Heart right ventricle (tissue), 16 donors: Measurements from ENCODE around the gene SOD1. TPM values are rescaled to one million over a fixed set of nuclear protein-coding genes. Genes with fewer than 3 reads are reported as not detected.

Experiments used
- ATAC-seq, 8 donors: fragments of 200-7000 bp; cut with Tn5 transposase; one replicate each; pipeline ENCODE4 v1.9.1; 2020; ENCODE audit warnings: mild to moderate bottlenecking in 8 of 8, moderate library complexity in 8 of 8, moderate number of reproducible peaks in 1 of 8
- DNase-seq, 2 donors: peaks; one replicate each; pipeline ENCODE4 v3.0.0-alpha.2; 2020
- H3K27ac ChIP-seq, 10 donors: fragments of 200-600 bp; sonication (generic) in 2 of 10; one replicate each; pipeline versions ENCODE4 v1.5.0 to v1.8.0; 2020 to 2022; ENCODE audit warnings: mild to moderate bottlenecking in 3 of 10
- H3K27me3 ChIP-seq, 7 donors: fragments of 200-600 bp; one replicate each; pipeline ENCODE4 v1.8.0; 2021 to 2022; ENCODE audit warnings: mild to moderate bottlenecking in 2 of 7
- H3K36me3 ChIP-seq, 9 donors: fragments of 200-600 bp; sonication (generic) in 1 of 9; one replicate each; pipeline versions ENCODE4 v1.5.0 to v1.8.0; 2020 to 2022; ENCODE audit warnings: mild to moderate bottlenecking in 2 of 9
- H3K4me1 ChIP-seq, 9 donors: fragments of 200-600 bp; sonication (generic) in 1 of 9; one replicate each; pipeline versions ENCODE4 v1.5.0 to v1.8.0; 2020 to 2022; ENCODE audit warnings: mild to moderate bottlenecking in 4 of 9
- H3K4me3 ChIP-seq, 10 donors: fragments of 200-600 bp; sonication (generic) in 2 of 10; one replicate each; pipeline versions ENCODE4 v1.5.0 to v1.8.0; 2020 to 2022; ENCODE audit warnings: mild to moderate bottlenecking in 7 of 10, moderate library complexity in 2 of 10
- H3K9me3 ChIP-seq, 11 donors: fragments of 200-600 bp in 10 of 11; sonication (generic) in 2 of 11; one replicate each; pipeline versions ENCODE4 v1.5.0 to v1.8.0; 2013 to 2022; ENCODE audit warnings: mild to moderate bottlenecking in 2 of 11, control low read depth in 1 of 11, moderate library complexity in 1 of 11
- CTCF ChIP-seq, 9 donors: fragments of 200-600 bp; sonication (generic) in 2 of 9; IDR thresholded peaks; one replicate each; pipeline versions ENCODE4 v1.5.0 to v1.8.0; 2021 to 2022; ENCODE audit warnings: antibody characterized with exemption in 9 of 9, mild to moderate bottlenecking in 5 of 9, moderate library complexity in 1 of 9
- WGBS, 2 donors: extraction: QIAGEN DNeasy Blood & Tissue Kit; methylation state at CpG; one replicate each; pipeline ENCODE4 v1.1.7; 2013; ENCODE audit warnings: inconsistent platforms in 1 of 2; 5-methylcytosine and 5-hydroxymethylcytosine counted together
- intact Hi-C, 10 donors: fragments of 100-400 bp; cut with DNase I; formaldehyde crosslinking; loops; one replicate each; pipeline versions ENCODE4 v1.11.1 to v1.14.2; 2022
- polyA plus RNA-seq, 2 donors: library from polyadenylated mRNA; stranded (reverse); fragments of 200-250 nt; gene quantifications; one replicate each; pipeline ENCODE4 v1.2.3, GENCODE V29; 2013
- total RNA-seq, 10 donors: library from RNA; stranded (reverse); fragmentation: NEBNext Ultra II Directional in 3 of 10; extraction: Animal tissue kit (Norgen Biotek cat#: 25700) in 3 of 10; gene quantifications; one replicate each; pipeline versions ENCODE4 v1.2.1 to v1.2.4, GENCODE V29; 2021 to 2023
- donor health status: Arrhythmogenic right ventricular cardiomyopathy.
- donor health status: ischemic (EF 13 %, LVEDD 7.1; RV severe dilation, severe dysfunction).
- donor health status: healthy with polysubstance abuse.
- donor health status: DM: no; HTN: yes; CAD: no.
- donor health status: DM: no; HTN: no; CAD: no.
- donor health status: ischemic (EF 25% LVEDD 6.9; RV normal size, moderate dysfunction).
- donor health status: ischemic (EF 25% LVEDD 5.7; RV mildly dilated, moderate dysfunction).
- donor health status: healthy.
- donor health status: DM: yes; HTN: yes; CAD: no.
- donor health status: Ischemic cardiomyopathy.
- donor health status: ischemic (EF 35%, LVEDD 5.7; RV mildly dilated, moderate dysfunction).
- donor health status: nonischemic (EF 11% LVEDD 7.7; RV severe dilation, severe dysfunction).
- donor health status: DM: yes; HTN: yes; CAD: no.
- donor health status: PGD.
- donor health status: ischemic (EF 29% LVEDD 5.4; RV normal size, mild dysfunction).
- donor health status: nonischemic (EF 23%, LVEDD 6.1; RV moderate dilation, normal function).

Gene SOD1
- total and polyA plus RNA-seq, 12 donors: 358 to 456 (median 420) TPM

GRCh38 chr21:31698461-31698860 is 39.0 kb downstream of the SOD1 start:
- DNase-seq (no peak), ATAC-seq (no peak)
- intact Hi-C loops: loop anchor here in 1 of 10 donors (10.0 kb wide), 1 partner anchor 936 kb away; no protein-coding TSS in a partner anchor
- Histone ChIP-seq H3K9me3 (no peaks in the 10 kb centered on the region), H3K4me1 (no peaks in the 10 kb centered on the region), H3K36me3 (peaks cover 4 to 100% (median 44%) of the 10 kb centered on the region in 9 donors), H3K4me3 (no peak overlapping the region), H3K27ac (no peak overlapping the region), H3K27me3 (no peaks in the 10 kb centered on the region)
- no peak for TF ChIP-seq CTCF (IDR thresholded peaks at IDR 0.05)

GRCh38 chr21:31700040-31700439 is 40.5 kb downstream of the SOD1 start:
- intact Hi-C loops: no loop called here
- DNase-seq (no peak), ATAC-seq (no peak)
- TF ChIP-seq CTCF (IDR thresholded peaks at IDR 0.05): no peak
- Histone ChIP-seq H3K27me3 (no peaks in the 10 kb centered on the region), H3K4me3 (no peak overlapping the region), H3K27ac (no peak overlapping the region), H3K4me1 (no peaks in the 10 kb centered on the region), H3K36me3 (peaks cover 4 to 100% (median 35%) of the 10 kb centered on the region in 9 donors), H3K9me3 (no peaks in the 10 kb centered on the region)
- 97 to 98% methylated on average over 3 of the region's 3 CpGs for WGBS, 2 donors

DNA sequence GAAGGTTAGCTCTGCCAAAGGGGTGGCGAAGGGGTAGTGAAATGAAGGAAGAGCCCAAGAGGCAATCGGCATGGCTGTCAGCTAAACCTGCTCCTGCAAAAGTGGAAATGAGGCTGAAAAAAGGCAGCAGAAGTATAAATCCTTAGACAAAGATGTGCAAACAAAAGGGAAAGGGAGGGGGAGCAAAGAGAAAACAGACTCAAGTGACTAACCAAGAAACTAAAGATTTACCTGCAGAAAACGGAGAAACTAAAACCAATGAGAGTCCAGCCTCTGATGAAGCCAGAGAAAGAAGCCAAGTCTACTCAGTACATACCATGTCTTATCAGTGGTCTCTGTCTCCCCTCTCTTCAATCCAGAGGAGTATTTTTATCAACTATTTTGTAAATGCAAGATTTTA is 47.1 kb downstream of the SOD1 start:
- intact Hi-C loops: no loop called here
- DNase-seq: no peak
- 90 to 93% methylated on average over 3 of the region's 3 CpGs for WGBS, 2 donors

GRCh38 chr21:31707499-31707898 is 48.0 kb downstream of the SOD1 start:
- Histone ChIP-seq H3K9me3 (no peaks in the 10 kb centered on the region), H3K36me3 (peaks cover 0 to 35% (median 0%) of the 10 kb centered on the region in 9 donors), H3K4me1 (peaks cover 3 to 39% (median 23%) of the 10 kb centered on the region in 9 donors), H3K27me3 (no peaks in the 10 kb centered on the region), H3K27ac (no peak overlapping the region), H3K4me3 (no peak overlapping the region)
- TF ChIP-seq CTCF (IDR thresholded peaks at IDR 0.05): no peak
- intact Hi-C loops: no loop called here
- DNase-seq (no peak), ATAC-seq (no peak)

More for the DNA sequence above, 47.1 kb downstream of the SOD1 start:
- no peak for ATAC-seq
- peaks cover 0 to 45% (median 4%) of the 10 kb centered on the region in 9 donors for H3K36me3 ChIP-seq
- TF ChIP-seq CTCF (IDR thresholded peaks at IDR 0.05): no peak
- peaks cover 3 to 39% (median 23%) of the 10 kb centered on the region in 9 donors for H3K4me1 ChIP-seq
- no peaks in the 10 kb centered on the region for H3K9me3 ChIP-seq
- no peak overlapping the region for H3K27ac ChIP-seq
- no peak overlapping the region for H3K4me3 ChIP-seq
- H3K27me3 ChIP-seq: no peaks in the 10 kb centered on the region
